Keratinocyte (primary cell): Measurements from ENCODE around the gene NLGN1. TPM values are rescaled to one million over a fixed set of nuclear protein-coding genes. Genes with fewer than 3 reads are reported as not detected.

Experiments
- DNase-seq: peaks from one replicate; pipeline ENCODE4 v3.0.0-alpha.2; 2011; ENCODE audit warnings: low read depth, missing footprints, low spot score
- FAIRE-seq: peaks from 2 replicates; lab custom pipeline; 2011; peaks lifted over from hg19 to GRCh38; lab: Jason Lieb, UNC
- H2AFZ ChIP-seq: 2 replicates; pipeline ENCODE4 v1.6.0; 2012; ENCODE audit warnings: low read length, control low read depth, inconsistent platforms; ENCODE audit not compliant: control insufficient read depth
- H3K27ac ChIP-seq: 2 replicates; pipeline ENCODE4 v1.5.1; 2011; ENCODE audit warnings: low read length; ENCODE audit not compliant: control insufficient read depth, insufficient read depth
- H3K27me3 ChIP-seq: 3 replicates; pipeline ENCODE4 v1.6.0; 2011; ENCODE audit warnings: low read length; ENCODE audit not compliant: control insufficient read depth, insufficient read depth; ENCODE audit errors: extremely low read depth
- H3K36me3 ChIP-seq, 2 experiments: 2 replicates in 1 of 2; 3 replicates in 1 of 2; pipeline ENCODE4 v1.5.1; 2011; ENCODE audit warnings: low read length in 2 of 2, mild to moderate bottlenecking in 1 of 2; ENCODE audit not compliant: control insufficient read depth in 2 of 2, insufficient read depth in 2 of 2; ENCODE audit errors: extremely low read depth in 1 of 2
- H3K4me1 ChIP-seq: 3 replicates; pipeline ENCODE4 v1.5.1; 2011; ENCODE audit warnings: low read length; ENCODE audit not compliant: control insufficient read depth, insufficient read depth; ENCODE audit errors: extremely low read depth
- H3K4me2 ChIP-seq: 3 replicates; pipeline ENCODE4 v1.6.0; 2011; ENCODE audit warnings: low read depth, low read length; ENCODE audit not compliant: control insufficient read depth, insufficient read depth; ENCODE audit errors: extremely low read depth
- H3K4me3 ChIP-seq, 3 experiments: fragments of 200-600 bp in 1 of 3; sonication (generic) in 1 of 3; 2 replicates in 2 of 3; 3 replicates in 1 of 3; pipeline ENCODE4 v1.5.1; 2011 to 2016; ENCODE audit warnings: low read length in 3 of 3, mild to moderate bottlenecking in 3 of 3, control low read depth in 2 of 3, inconsistent platforms in 1 of 3, low read depth in 1 of 3, mixed read lengths in 1 of 3, mixed run types in 1 of 3, moderate library complexity in 1 of 3; ENCODE audit not compliant: control insufficient read depth in 2 of 3, insufficient read depth in 2 of 3; ENCODE audit errors: extremely low read depth in 1 of 3
- H3K79me2 ChIP-seq: 2 replicates; pipeline ENCODE4 v1.6.0; 2012; ENCODE audit warnings: low read length; ENCODE audit not compliant: control insufficient read depth, insufficient read depth
- H3K9ac ChIP-seq: 3 replicates; pipeline ENCODE4 v1.6.0; 2011; ENCODE audit warnings: low read length; ENCODE audit not compliant: control insufficient read depth, insufficient read depth; ENCODE audit errors: extremely low read depth
- H3K9me1 ChIP-seq: 3 replicates; pipeline ENCODE4 v1.6.0; 2011; ENCODE audit warnings: low read length; ENCODE audit not compliant: control insufficient read depth, insufficient read depth; ENCODE audit errors: extremely low read depth
- H3K9me3 ChIP-seq: 2 replicates; pipeline ENCODE4 v1.5.1; 2012; ENCODE audit warnings: low read depth, low read length; ENCODE audit not compliant: control insufficient read depth
- H4K20me1 ChIP-seq: 3 replicates; pipeline ENCODE4 v1.6.0; 2011; ENCODE audit warnings: low read length; ENCODE audit not compliant: control insufficient read depth, insufficient read depth; ENCODE audit errors: extremely low read depth
- EZH2 ChIP-seq: IDR thresholded peaks from one replicate; pipeline ENCODE4 v1.6.1; 2012; ENCODE audit warnings: inconsistent platforms, mild to moderate bottlenecking, low read length, moderate library complexity
- dilution Hi-C: fragments of 300-500 bp; cut with MboI; formaldehyde crosslinking; loops from one replicate; pipeline ENCODE4 v1.7.0; 2020; ENCODE audit warnings: low sequenced_read_pairs; ENCODE audit not compliant: extremely low pct_ligation_motif_present
- polyA plus RNA-seq, 5 experiments: library from polyadenylated mRNA; depleted of rRNA in 3 of 5; stranded (reverse) in 3 of 5; stranded (forward) in 1 of 5; unstranded in 1 of 5; fragments of >200 nt; gene quantifications; 1 replicate in 1 of 5; 2 replicates in 3 of 5; 3 replicates in 1 of 5; pipeline versions ENCODE4 v1.2.1 to v1.2.3, GENCODE V29; 2011 to 2012; ENCODE audit warnings: missing spikeins in 2 of 5, low read depth in 1 of 5, low replicate concordance in 1 of 5
- TF ChIP-seq, protein P1 (sequence below), 3 experiments: IDR thresholded peaks in 1 of 3; conservative IDR thresholded peaks in 1 of 3; optimal IDR thresholded peaks in 1 of 3; 2 replicates in 2 of 3; 3 replicates in 1 of 3; pipeline versions ENCODE3 to v1.5.1; 2011; ENCODE audit warnings: low read length in 3 of 3, mild to moderate bottlenecking in 3 of 3, moderate library complexity in 2 of 3, control low read depth in 1 of 3, inconsistent platforms in 1 of 3; ENCODE audit not compliant: insufficient read depth in 2 of 3; ENCODE audit errors: extremely low read depth in 1 of 3

Gene NLGN1
- polyA plus RNA-seq, 1 donor (not counting 4 experiments of a cell fraction or from before 2014, with no cell fraction given): not detected

DNA sequence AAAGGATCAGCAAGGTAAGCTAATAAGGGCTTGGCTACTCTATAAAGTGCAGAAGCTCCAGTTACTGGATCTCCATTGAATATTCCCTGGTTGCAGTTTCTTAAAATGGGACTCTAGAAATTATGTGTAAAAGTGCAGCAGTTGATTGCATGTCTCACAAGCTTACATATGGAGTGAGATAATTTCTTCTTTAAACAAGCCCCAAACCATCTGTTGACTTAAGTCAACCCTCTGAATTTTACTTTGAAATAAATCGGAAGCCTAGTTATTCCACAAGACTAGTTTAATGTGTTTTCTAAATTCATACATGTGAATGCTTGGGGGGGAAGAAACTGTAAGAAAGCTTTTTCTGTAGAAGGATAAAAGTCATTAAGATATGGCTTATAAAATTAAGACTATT is 664.2 kb downstream of the NLGN1 start:
- Histone ChIP-seq H3K27ac (no peak overlapping the region), H2AFZ (no peak overlapping the region), H3K9ac (no peak overlapping the region), H3K4me1 (no peaks in the 10 kb centered on the region), H3K36me3 (no peaks in the 10 kb centered on the region), H3K9me1 (no peaks in the 10 kb centered on the region), H3K9me3 (no peaks in the 10 kb centered on the region), H3K4me3 (no peak overlapping the region), H3K27me3 (no peaks in the 10 kb centered on the region), H4K20me1 (no peaks in the 10 kb centered on the region), H3K4me2 (no peak overlapping the region), H3K79me2 (no peaks in the 10 kb centered on the region)
- FAIRE-seq (no peak), DNase-seq (no peak)
- TF ChIP-seq EZH2: no peak
- TF ChIP-seq, protein P1, sequence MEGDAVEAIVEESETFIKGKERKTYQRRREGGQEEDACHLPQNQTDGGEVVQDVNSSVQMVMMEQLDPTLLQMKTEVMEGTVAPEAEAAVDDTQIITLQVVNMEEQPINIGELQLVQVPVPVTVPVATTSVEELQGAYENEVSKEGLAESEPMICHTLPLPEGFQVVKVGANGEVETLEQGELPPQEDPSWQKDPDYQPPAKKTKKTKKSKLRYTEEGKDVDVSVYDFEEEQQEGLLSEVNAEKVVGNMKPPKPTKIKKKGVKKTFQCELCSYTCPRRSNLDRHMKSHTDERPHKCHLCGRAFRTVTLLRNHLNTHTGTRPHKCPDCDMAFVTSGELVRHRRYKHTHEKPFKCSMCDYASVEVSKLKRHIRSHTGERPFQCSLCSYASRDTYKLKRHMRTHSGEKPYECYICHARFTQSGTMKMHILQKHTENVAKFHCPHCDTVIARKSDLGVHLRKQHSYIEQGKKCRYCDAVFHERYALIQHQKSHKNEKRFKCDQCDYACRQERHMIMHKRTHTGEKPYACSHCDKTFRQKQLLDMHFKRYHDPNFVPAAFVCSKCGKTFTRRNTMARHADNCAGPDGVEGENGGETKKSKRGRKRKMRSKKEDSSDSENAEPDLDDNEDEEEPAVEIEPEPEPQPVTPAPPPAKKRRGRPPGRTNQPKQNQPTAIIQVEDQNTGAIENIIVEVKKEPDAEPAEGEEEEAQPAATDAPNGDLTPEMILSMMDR (optimal IDR thresholded peaks at IDR 0.05 in 1 of 3, IDR thresholded peaks at IDR 0.05 in 1 of 3, conservative IDR thresholded peaks at IDR 0.05 in 1 of 3; ENCODE audit: extremely low read depth in 1 of 3, insufficient read depth in 2 of 3, low read length in 3 of 3): no peak
- dilution Hi-C loops: no loop called here

GRCh38 chr3:174062923-174063322 is 665.4 kb downstream of the NLGN1 start:
- Histone ChIP-seq H2AFZ (no peak overlapping the region), H3K9me3 (no peaks in the 10 kb centered on the region), H3K27me3 (no peaks in the 10 kb centered on the region), H3K9me1 (no peaks in the 10 kb centered on the region), H3K4me3 (no peak overlapping the region), H4K20me1 (no peaks in the 10 kb centered on the region), H3K27ac (no peak overlapping the region), H3K4me2 (no peak overlapping the region), H3K79me2 (no peaks in the 10 kb centered on the region), H3K36me3 (no peaks in the 10 kb centered on the region), H3K4me1 (no peaks in the 10 kb centered on the region), H3K9ac (no peak overlapping the region)
- no peak for DNase-seq
- dilution Hi-C loops: no loop called here
- TF ChIP-seq EZH2: no peak
- TF ChIP-seq, protein P1 (optimal IDR thresholded peaks at IDR 0.05 in 1 of 3, IDR thresholded peaks at IDR 0.05 in 1 of 3, conservative IDR thresholded peaks at IDR 0.05 in 1 of 3; ENCODE audit: extremely low read depth in 1 of 3, insufficient read depth in 2 of 3, low read length in 3 of 3): no peak
- no peak for FAIRE-seq
